ENCODE measurements around the gene F5.

Gene F5

GRCh38 chr1:169586395-169587255, at the start of gene F5:
Gene F5 (minus strand): TSS chr1:169586481. CDS start chr1:169586386, 95 bp downstream.
- DNase-seq = no peak

DNA sequence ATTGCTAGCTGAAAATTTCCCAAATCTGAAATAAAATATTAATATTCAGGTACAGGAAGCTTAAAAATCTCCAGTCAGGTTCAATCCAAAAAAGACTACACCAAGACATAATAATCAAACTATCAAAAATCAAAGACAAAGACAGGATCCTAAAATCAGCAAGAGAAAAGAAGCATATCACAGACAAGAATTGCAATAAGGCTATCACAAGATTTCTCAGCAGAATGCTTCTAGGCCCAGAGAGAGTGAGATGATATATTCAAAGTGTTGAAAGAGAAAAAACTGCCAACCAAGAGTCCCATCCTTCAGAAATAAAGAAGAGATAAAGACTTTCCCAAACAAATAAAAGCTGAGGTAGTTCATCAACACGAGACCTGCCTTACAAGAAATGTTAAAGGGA, 48.6 kb upstream of the F5 start:
- DNase-seq = no peak

DNA sequence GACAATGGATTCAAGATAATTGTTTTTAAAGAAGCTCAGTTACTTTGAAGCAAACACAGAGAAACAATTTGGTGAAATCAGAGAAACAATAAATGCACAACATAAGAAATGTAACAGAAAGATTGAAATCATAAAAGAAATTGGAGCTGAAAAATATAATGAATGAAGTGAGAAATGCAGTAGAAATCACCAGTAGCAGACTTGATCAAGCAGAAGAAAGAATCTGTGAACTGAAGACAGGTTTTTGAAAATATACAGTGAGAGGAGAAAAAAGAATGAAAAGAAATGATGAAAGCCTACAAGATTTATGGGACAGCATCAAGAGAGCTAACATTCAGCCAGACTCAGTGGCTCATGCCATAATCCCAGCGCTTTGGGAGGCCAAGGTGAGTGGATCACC, 47.9 kb upstream of the F5 start:
- no peak for DNase-seq

GRCh38 chr1:169631249-169631648, 45.0 kb upstream of the F5 start:
- no peak for DNase-seq

- DNase-seq = no peak
Observed at GRCh38 chr1:169630006-169630405, 43.7 kb upstream of the F5 start, which contains the start of gene SELP. Gene SELP (minus strand): TSS chr1:169630124. CDS start chr1:169630074, 50 bp downstream.

GRCh38 chr1:169624912-169625311, 38.6 kb upstream of the F5 start:
- DNase-seq = no peak

- DNase-seq = no peak
Observed at GRCh38 chr1:169624122-169624521, 37.8 kb upstream of the F5 start.

- no peak for DNase-seq
Observed at GRCh38 chr1:169623132-169623926, 37.0 kb upstream of the F5 start.

- DNase-seq = no peak
Observed at GRCh38 chr1:169620565-169620964, 34.3 kb upstream of the F5 start.

GRCh38 chr1:169618367-169618766, 32.1 kb upstream of the F5 start:
- DNase-seq = no peak

GRCh38 chr1:169615803-169616202, 29.5 kb upstream of the F5 start:
- no peak for DNase-seq

- no peak for DNase-seq
Observed at GRCh38 chr1:169610858-169611257, 24.6 kb upstream of the F5 start.

- peak; percentile 16 for DNase-seq
Observed at GRCh38 chr1:169610108-169610507, 23.8 kb upstream of the F5 start.

DNA sequence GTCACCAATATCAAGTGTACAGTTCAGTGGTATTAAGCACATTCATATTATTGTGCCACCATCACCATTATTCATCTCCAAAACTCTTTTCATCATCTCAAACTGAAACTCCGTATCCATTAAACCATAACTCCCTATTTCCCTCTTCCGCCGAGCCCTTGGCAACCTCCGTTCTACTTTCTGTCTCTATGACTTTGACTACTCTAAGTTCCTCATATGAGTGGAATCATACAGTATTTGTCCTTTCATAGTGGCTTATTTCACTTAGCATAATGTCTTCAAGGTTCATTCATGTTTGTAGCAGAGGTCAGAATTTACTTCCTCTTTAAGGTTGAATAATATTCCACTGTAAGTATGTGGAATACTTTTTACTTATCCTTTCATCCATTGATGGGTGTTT, 21.9 kb upstream of the F5 start:
- DNase-seq = no peak

GRCh38 chr1:169604781-169605560, 18.7 kb upstream of the F5 start:
- DNase-seq = no peak

DNA sequence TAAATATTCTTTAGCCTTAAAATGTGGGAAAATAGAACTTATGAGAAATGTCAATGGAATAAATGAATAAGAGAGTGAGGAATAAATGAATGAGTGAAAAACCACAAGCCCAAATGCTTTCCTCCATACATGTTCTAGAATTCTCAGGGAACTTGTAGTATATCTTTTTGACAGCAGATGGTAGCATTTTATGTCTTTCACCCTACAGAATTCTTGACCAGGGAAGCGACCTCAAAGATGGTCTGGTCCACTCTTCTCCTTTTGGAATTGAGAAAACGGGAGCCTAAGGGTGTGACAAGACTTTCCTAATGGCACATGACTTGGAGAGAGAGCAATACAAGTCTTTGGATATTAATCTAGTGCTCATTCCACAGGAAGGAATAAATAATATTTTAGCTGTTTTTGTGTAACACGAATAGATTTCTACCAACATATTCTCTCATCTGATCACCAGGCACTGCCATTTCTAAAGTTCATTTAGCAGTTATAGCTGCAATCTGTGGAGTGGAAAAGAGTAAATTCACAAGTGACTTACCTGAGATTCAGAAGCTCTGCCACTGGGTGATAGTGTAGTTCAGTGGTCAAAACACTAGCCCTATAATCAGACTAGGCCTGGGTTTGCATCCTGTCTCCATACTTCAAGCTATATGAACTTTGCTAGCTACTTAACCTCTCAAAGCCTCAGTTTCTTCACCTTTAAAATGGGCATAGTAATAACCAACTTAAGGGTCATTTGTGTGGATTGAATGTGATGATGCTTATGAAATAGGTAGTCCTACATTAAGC, 15.0 kb upstream of the F5 start:
- DNase-seq = peak; percentile 0

- no peak for DNase-seq
Observed at GRCh38 chr1:169595764-169596711, 9.8 kb upstream of the F5 start.

- DNase-seq = no peak
Observed at GRCh38 chr1:169594391-169594790, 8.1 kb upstream of the F5 start.

GRCh38 chr1:169590932-169591331, 4.7 kb upstream of the F5 start:
- no peak for DNase-seq

DNA sequence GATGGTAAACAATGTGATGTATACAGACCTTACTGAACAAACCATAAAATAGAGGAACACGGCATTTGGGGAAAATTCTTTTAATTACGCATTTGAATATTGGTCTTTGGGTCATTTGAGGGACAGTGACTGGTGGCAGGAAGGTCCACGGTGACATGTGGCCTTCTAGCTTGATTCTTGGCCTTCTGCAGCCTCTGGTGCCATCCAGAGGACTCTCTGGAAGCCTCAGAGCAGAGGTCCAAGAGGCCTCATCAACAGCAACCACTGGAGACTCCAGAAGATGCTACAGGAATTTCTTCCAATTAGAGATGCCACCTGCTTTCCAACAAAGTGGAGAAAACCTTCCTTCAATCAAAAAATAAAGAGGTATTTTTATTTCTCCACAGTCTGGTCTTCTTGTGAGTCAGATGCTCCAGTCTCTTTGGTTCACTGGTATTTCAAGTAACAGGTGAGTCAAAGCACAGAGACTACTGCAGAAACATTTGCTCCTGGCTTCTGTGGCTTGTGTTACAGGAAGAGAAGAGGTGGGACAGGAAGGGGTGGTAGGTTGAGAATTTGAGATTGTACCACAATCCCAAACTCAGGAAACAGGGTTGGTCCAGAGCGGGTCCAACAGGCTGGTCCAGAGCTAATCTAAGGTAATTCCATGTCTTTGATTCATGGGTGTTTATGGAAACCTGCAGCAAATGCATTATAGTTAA, 2.7 kb upstream of the F5 start:
- DNase-seq = no peak

DNA sequence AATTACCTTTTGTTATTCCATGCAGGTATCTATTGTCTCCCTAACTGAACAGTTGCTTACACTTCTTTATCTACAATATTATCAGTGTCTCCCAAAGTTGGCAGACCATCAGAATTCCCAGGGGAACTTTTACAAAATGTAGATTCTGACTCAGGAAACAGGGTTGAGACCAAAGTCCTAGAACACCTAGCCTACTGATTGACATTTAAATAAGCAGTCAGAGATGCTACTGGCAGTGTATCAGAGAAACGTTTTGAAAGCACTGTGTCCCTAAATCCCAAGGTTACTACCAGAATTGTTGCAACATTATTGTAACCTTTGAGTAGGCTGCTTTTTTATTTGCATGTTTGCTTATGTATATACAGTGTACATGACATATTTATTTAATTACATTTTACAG, 1.8 kb upstream of the F5 start:
- DNase-seq = no peak
